ENCODE results near the gene SLC4A5. TPM values are rescaled to one million over a fixed set of nuclear protein-coding genes. Genes with fewer than 3 reads are reported as not detected.

Gene SLC4A5
- polyA plus RNA-seq, 2 donors: 0.28 to 0.33 TPM

- 73 to 81% methylated on average over 5 of the region's 5 CpGs for WGBS, 2 donors
- H3K4me1 ChIP-seq (ENCODE audit: control insufficient read depth in 2 of 2, insufficient read depth in 2 of 2, low read length in 1 of 2): peaks cover 0 to 4% of the 10 kb centered on the region in 2 donors
- no peak overlapping the region for H3K4me3 ChIP-seq (ENCODE audit: low read depth in 1 of 2, low read length in 2 of 2)
- peaks cover 0 to 3% of the 10 kb centered on the region in 2 donors for H3K36me3 ChIP-seq (ENCODE audit: control insufficient read depth in 2 of 2, insufficient read depth in 2 of 2, low read length in 1 of 2)
- no peaks in the 10 kb centered on the region for H3K27me3 ChIP-seq (ENCODE audit: control insufficient read depth in 1 of 2, insufficient read depth in 2 of 2, low read length in 2 of 2)
- peak overlapping the region; percentile 4 to 68 for H3K27ac ChIP-seq (ENCODE audit: low read depth in 2 of 2, low read length in 1 of 2)
- no peaks in the 10 kb centered on the region for H3K9me3 ChIP-seq (ENCODE audit: control insufficient read depth in 2 of 2, insufficient read depth in 1 of 2, low read depth in 1 of 2, low read length in 1 of 2)
These were observed 138.1 kb downstream of the SLC4A5 start for GRCh38 chr2:74205113-74205512.

GRCh38 chr2:74204436-74204835 is 138.8 kb downstream of the SLC4A5 start:
- Histone ChIP-seq H3K27ac (ENCODE audit: low read depth in 2 of 2, low read length in 1 of 2) (no peak overlapping the region), H3K27me3 (ENCODE audit: control insufficient read depth in 1 of 2, insufficient read depth in 2 of 2, low read length in 2 of 2) (no peaks in the 10 kb centered on the region), H3K4me1 (ENCODE audit: control insufficient read depth in 2 of 2, insufficient read depth in 2 of 2, low read length in 1 of 2) (peaks cover 0 to 7% of the 10 kb centered on the region in 2 donors), H3K9me3 (ENCODE audit: control insufficient read depth in 2 of 2, insufficient read depth in 1 of 2, low read depth in 1 of 2, low read length in 1 of 2) (no peaks in the 10 kb centered on the region), H3K4me3 (ENCODE audit: low read depth in 1 of 2, low read length in 2 of 2) (no peak overlapping the region), H3K36me3 (ENCODE audit: control insufficient read depth in 2 of 2, insufficient read depth in 2 of 2, low read length in 1 of 2) (peaks cover 0 to 1% of the 10 kb centered on the region in 2 donors)
- WGBS, 2 donors: 95 to 96% methylated on average over 3 of the region's 3 CpGs

- H3K4me3 ChIP-seq (ENCODE audit: low read depth in 1 of 2, low read length in 2 of 2): no peak overlapping the region
- 18 to 35% methylated on average over 1 of the region's 1 CpG for WGBS, 2 donors
- H3K9me3 ChIP-seq (ENCODE audit: control insufficient read depth in 2 of 2, insufficient read depth in 1 of 2, low read depth in 1 of 2, low read length in 1 of 2): no peaks in the 10 kb centered on the region
- peaks cover 0 to 7% of the 10 kb centered on the region in 2 donors for H3K4me1 ChIP-seq (ENCODE audit: control insufficient read depth in 2 of 2, insufficient read depth in 2 of 2, low read length in 1 of 2)
- peak overlapping the region; percentile 31 to 44 for H3K27ac ChIP-seq (ENCODE audit: low read depth in 2 of 2, low read length in 1 of 2)
- H3K36me3 ChIP-seq (ENCODE audit: control insufficient read depth in 2 of 2, insufficient read depth in 2 of 2, low read length in 1 of 2): no peaks in the 10 kb centered on the region
- no peaks in the 10 kb centered on the region for H3K27me3 ChIP-seq (ENCODE audit: control insufficient read depth in 1 of 2, insufficient read depth in 2 of 2, low read length in 2 of 2)
These were observed 141.6 kb downstream of the SLC4A5 start for GRCh38 chr2:74201596-74201995.

- Histone ChIP-seq H3K36me3 (ENCODE audit: control insufficient read depth in 2 of 2, insufficient read depth in 2 of 2, low read length in 1 of 2) (no peaks in the 10 kb centered on the region), H3K27me3 (ENCODE audit: control insufficient read depth in 1 of 2, insufficient read depth in 2 of 2, low read length in 2 of 2) (no peaks in the 10 kb centered on the region), H3K27ac (ENCODE audit: low read depth in 2 of 2, low read length in 1 of 2) (peak overlapping the region; percentile 31 to 44), H3K9me3 (ENCODE audit: control insufficient read depth in 2 of 2, insufficient read depth in 1 of 2, low read depth in 1 of 2, low read length in 1 of 2) (no peaks in the 10 kb centered on the region), H3K4me1 (ENCODE audit: control insufficient read depth in 2 of 2, insufficient read depth in 2 of 2, low read length in 1 of 2) (peaks cover 0 to 5% of the 10 kb centered on the region in 2 donors), H3K4me3 (ENCODE audit: low read depth in 1 of 2, low read length in 2 of 2) (no peak overlapping the region)
- 64 to 75% methylated on average over 3 of the region's 3 CpGs for WGBS, 2 donors
These were observed 142.0 kb downstream of the SLC4A5 start for GRCh38 chr2:74201196-74201595.

- H3K36me3 ChIP-seq (ENCODE audit: control insufficient read depth in 2 of 2, insufficient read depth in 2 of 2, low read length in 1 of 2): no peaks in the 10 kb centered on the region
- no peaks in the 10 kb centered on the region for H3K27me3 ChIP-seq (ENCODE audit: control insufficient read depth in 1 of 2, insufficient read depth in 2 of 2, low read length in 2 of 2)
- WGBS, 2 donors: 42 to 53% methylated on average over 8 of the region's 8 CpGs
- H3K27ac ChIP-seq (ENCODE audit: low read depth in 2 of 2, low read length in 1 of 2): peak overlapping the region in 1 of 2 donors; percentile 8
- H3K4me3 ChIP-seq (ENCODE audit: low read depth in 1 of 2, low read length in 2 of 2): peak overlapping the region in 1 of 2 donors; percentile 91
- no peaks in the 10 kb centered on the region for H3K9me3 ChIP-seq (ENCODE audit: control insufficient read depth in 2 of 2, insufficient read depth in 1 of 2, low read depth in 1 of 2, low read length in 1 of 2)
- peaks cover 0 to 3% of the 10 kb centered on the region in 2 donors for H3K4me1 ChIP-seq (ENCODE audit: control insufficient read depth in 2 of 2, insufficient read depth in 2 of 2, low read length in 1 of 2)
These were observed 143.3 kb downstream of the SLC4A5 start for GRCh38 chr2:74199871-74200305.

- WGBS, 2 donors: 4 to 7% methylated on average over 20 of the region's 20 CpGs
- Histone ChIP-seq H3K27me3 (ENCODE audit: control insufficient read depth in 1 of 2, insufficient read depth in 2 of 2, low read length in 2 of 2) (no peaks in the 10 kb centered on the region), H3K9me3 (ENCODE audit: control insufficient read depth in 2 of 2, insufficient read depth in 1 of 2, low read depth in 1 of 2, low read length in 1 of 2) (no peaks in the 10 kb centered on the region), H3K36me3 (ENCODE audit: control insufficient read depth in 2 of 2, insufficient read depth in 2 of 2, low read length in 1 of 2) (no peaks in the 10 kb centered on the region), H3K4me3 (ENCODE audit: low read depth in 1 of 2, low read length in 2 of 2) (peak overlapping the region; percentile 90 to 91), H3K4me1 (ENCODE audit: control insufficient read depth in 2 of 2, insufficient read depth in 2 of 2, low read length in 1 of 2) (peaks cover 0 to 3% of the 10 kb centered on the region in 2 donors), H3K27ac (ENCODE audit: low read depth in 2 of 2, low read length in 1 of 2) (peak overlapping the region; percentile 92 to 96)
These were observed 143.9 kb downstream of the SLC4A5 start for GRCh38 chr2:74199275-74199701.

- WGBS, 2 donors: 0% methylated on average over 80 to 96 of the region's 96 CpGs
- H3K4me3 ChIP-seq (ENCODE audit: low read depth in 1 of 2, low read length in 2 of 2): peak within 1 kb of the TSS; percentile 90 to 91
- H3K4me1 ChIP-seq (ENCODE audit: control insufficient read depth in 2 of 2, insufficient read depth in 2 of 2, low read length in 1 of 2): peaks cover 0 to 3% of the 10 kb centered on the region in 2 donors
- peak within 1 kb of the TSS; percentile 92 to 96 for H3K27ac ChIP-seq (ENCODE audit: low read depth in 2 of 2, low read length in 1 of 2)
- H3K27me3 ChIP-seq (ENCODE audit: control insufficient read depth in 1 of 2, insufficient read depth in 2 of 2, low read length in 2 of 2): no peaks in the 10 kb centered on the region
- H3K9me3 ChIP-seq (ENCODE audit: control insufficient read depth in 2 of 2, insufficient read depth in 1 of 2, low read depth in 1 of 2, low read length in 1 of 2): no peaks in the 10 kb centered on the region
- no peaks in the 10 kb centered on the region for H3K36me3 ChIP-seq (ENCODE audit: control insufficient read depth in 2 of 2, insufficient read depth in 2 of 2, low read length in 1 of 2)
These were observed 144.5 kb downstream of the SLC4A5 start, which contains the start of gene MTHFD2 for GRCh38 chr2:74198461-74199274. Gene MTHFD2 (plus strand): TSS chr2:74198615. CDS start chr2:74198642, 27 bp downstream.

- Histone ChIP-seq H3K4me3 (ENCODE audit: low read depth in 1 of 2, low read length in 2 of 2) (peak overlapping the region; percentile 90 to 91), H3K27me3 (ENCODE audit: control insufficient read depth in 1 of 2, insufficient read depth in 2 of 2, low read length in 2 of 2) (no peaks in the 10 kb centered on the region), H3K27ac (ENCODE audit: low read depth in 2 of 2, low read length in 1 of 2) (peak overlapping the region; percentile 92 to 96), H3K9me3 (ENCODE audit: control insufficient read depth in 2 of 2, insufficient read depth in 1 of 2, low read depth in 1 of 2, low read length in 1 of 2) (no peaks in the 10 kb centered on the region), H3K36me3 (ENCODE audit: control insufficient read depth in 2 of 2, insufficient read depth in 2 of 2, low read length in 1 of 2) (no peaks in the 10 kb centered on the region), H3K4me1 (ENCODE audit: control insufficient read depth in 2 of 2, insufficient read depth in 2 of 2, low read length in 1 of 2) (peaks cover 0 to 3% of the 10 kb centered on the region in 2 donors)
- WGBS, 2 donors: 35 to 37% methylated on average over 18 of the region's 18 CpGs
These were observed 145.2 kb downstream of the SLC4A5 start for GRCh38 chr2:74198023-74198460.

GRCh38 chr2:74197049-74197448 is 146.2 kb downstream of the SLC4A5 start:
- Histone ChIP-seq H3K4me1 (ENCODE audit: control insufficient read depth in 2 of 2, insufficient read depth in 2 of 2, low read length in 1 of 2) (peaks cover 0 to 3% of the 10 kb centered on the region in 2 donors), H3K4me3 (ENCODE audit: low read depth in 1 of 2, low read length in 2 of 2) (no peak overlapping the region), H3K27me3 (ENCODE audit: control insufficient read depth in 1 of 2, insufficient read depth in 2 of 2, low read length in 2 of 2) (no peaks in the 10 kb centered on the region), H3K9me3 (ENCODE audit: control insufficient read depth in 2 of 2, insufficient read depth in 1 of 2, low read depth in 1 of 2, low read length in 1 of 2) (no peaks in the 10 kb centered on the region), H3K27ac (ENCODE audit: low read depth in 2 of 2, low read length in 1 of 2) (no peak overlapping the region), H3K36me3 (ENCODE audit: control insufficient read depth in 2 of 2, insufficient read depth in 2 of 2, low read length in 1 of 2) (no peaks in the 10 kb centered on the region)
- WGBS, 2 donors: 78 to 80% methylated on average over 4 of the region's 4 CpGs

All from esophagus (tissue), 2 donors.